Measurements from ENCODE around the gene C11orf24.

The C11orf24 gene

DNA sequence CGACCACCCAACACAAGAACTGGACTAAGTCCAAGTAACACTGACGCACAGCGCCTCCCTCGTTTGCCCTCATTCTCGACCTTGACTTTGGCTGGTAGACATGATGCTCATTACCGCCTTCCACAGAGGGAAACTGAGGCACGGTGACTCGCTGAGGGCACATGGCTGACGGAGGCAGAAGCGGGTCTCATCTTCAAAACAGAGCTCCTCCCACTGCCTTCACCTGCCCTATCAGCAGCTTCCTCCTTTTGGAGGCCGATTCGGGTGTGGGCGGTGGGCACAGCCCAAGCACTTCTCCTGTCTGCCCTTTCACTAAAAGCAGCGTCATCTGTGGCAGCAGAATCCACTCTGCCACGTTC lies 56.7 kb downstream of the C11orf24 start:
- no peak overlapping the region for H3K27ac ChIP-seq (ENCODE audit: insufficient read depth in 1 of 2, low read depth in 1 of 2, low read length in 2 of 2, poor library complexity in 1 of 2, severe bottlenecking in 2 of 2)
- WGBS (ENCODE audit: insufficient coverage): 63% methylated on average over 13 of the region's 15 CpGs
- peak in 2 of 3 donors; percentile 68 to 76 for DNase-seq
- peaks cover 0 to 6% (median 0%) of the 10 kb centered on the region in 5 experiments for H3K27me3 ChIP-seq (replicated peaks in 2 of 5; ENCODE audit: control insufficient read depth in 4 of 5, insufficient read depth in 5 of 5, low read length in 4 of 5)
- POLR2A ChIA-PET: interaction anchor here (1.7 kb wide), 1 partner anchor 10 kb away, joined by 7 read pairs; no protein-coding TSS in a partner anchor
- CTCF ChIA-PET: interaction anchor here (0.8 to 1.6 kb wide), 3 partner anchors 13 to 57 kb away, joined by 3 read pairs; partner anchors contain the start of gene C11orf24
- H3K4me3 ChIP-seq (ENCODE audit: control insufficient read depth in 1 of 7, extremely low read depth in 1 of 7, insufficient read depth in 4 of 7, low read depth in 2 of 7, low read length in 6 of 7): peak overlapping the region in 1 of 7 experiments; percentile 75
- no peaks in the 10 kb centered on the region for H3K9me3 ChIP-seq (ENCODE audit: control extremely low read depth in 1 of 5, control insufficient read depth in 4 of 5, insufficient read depth in 2 of 5, low read depth in 1 of 5, low read length in 4 of 5)
- no peaks in the 10 kb centered on the region for H3K36me3 ChIP-seq (ENCODE audit: control insufficient read depth in 4 of 4, insufficient read depth in 4 of 4, low read length in 3 of 4)
- H3K4me1 ChIP-seq (ENCODE audit: control extremely low read depth in 1 of 4, control insufficient read depth in 4 of 4, insufficient read depth in 4 of 4, low read length in 3 of 4): peaks cover 12 to 42% (median 32%) of the 10 kb centered on the region in 4 experiments

DNA sequence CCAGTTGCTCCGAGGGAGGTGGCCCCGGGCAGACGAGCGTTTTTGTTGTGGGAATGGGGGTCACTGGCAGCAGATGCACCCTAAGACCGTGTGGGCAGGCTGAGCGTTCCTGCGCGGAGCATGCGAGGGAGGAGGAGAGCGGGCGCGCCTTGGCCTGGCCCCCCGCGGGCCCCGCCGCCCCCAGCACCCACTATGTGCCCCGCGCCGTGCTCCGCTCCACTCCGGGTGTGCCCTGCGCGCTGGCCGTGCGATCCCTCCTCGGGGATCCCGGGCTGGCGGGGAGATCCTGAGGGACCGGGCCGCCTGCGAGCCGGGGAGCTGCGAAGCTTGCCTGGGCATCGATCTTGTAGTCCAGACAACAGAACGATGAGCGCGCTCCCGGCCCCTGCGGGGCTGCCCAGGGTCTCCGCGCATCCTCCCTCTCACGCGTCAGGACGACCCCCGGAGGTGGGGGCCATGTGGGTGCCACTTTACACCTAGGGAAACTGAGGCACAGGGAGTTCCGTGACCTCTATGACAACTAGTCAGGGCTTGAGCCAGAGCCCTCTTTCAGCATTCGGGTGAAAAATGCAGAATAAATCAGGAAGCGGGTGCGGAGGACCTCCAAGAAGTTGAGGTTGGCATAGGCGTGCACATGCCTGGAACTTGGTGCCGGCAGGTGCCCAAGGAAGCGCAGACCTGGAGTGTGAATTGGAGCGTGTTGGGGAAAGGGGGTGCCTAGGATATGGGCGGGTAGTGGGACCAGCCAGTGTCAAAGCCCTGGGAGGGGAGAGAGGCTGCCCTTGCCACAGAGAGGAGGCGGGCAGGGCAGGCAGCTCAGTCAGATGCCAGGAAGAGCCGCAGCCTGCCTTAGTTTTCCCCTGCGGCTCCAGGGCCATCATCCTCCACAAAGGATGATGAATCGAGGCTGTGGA lies 57.3 kb downstream of the C11orf24 start:
- Histone ChIP-seq H3K9me3 (ENCODE audit: control extremely low read depth in 1 of 5, control insufficient read depth in 4 of 5, insufficient read depth in 2 of 5, low read depth in 1 of 5, low read length in 4 of 5) (no peaks in the 10 kb centered on the region), H3K27ac (ENCODE audit: insufficient read depth in 1 of 2, low read depth in 1 of 2, low read length in 2 of 2, poor library complexity in 1 of 2, severe bottlenecking in 2 of 2) (peak overlapping the region; percentile 83 to 95), H3K4me1 (ENCODE audit: control extremely low read depth in 1 of 4, control insufficient read depth in 4 of 4, insufficient read depth in 4 of 4, low read length in 3 of 4) (peaks cover 12 to 39% (median 27%) of the 10 kb centered on the region in 4 experiments), H3K4me3 (ENCODE audit: control insufficient read depth in 1 of 7, extremely low read depth in 1 of 7, insufficient read depth in 4 of 7, low read depth in 2 of 7, low read length in 6 of 7) (peak overlapping the region; percentile 62 to 91 (median 75)), H3K27me3 (replicated peaks in 2 of 5; ENCODE audit: control insufficient read depth in 4 of 5, insufficient read depth in 5 of 5, low read length in 4 of 5) (peaks cover 0 to 6% (median 0%) of the 10 kb centered on the region in 5 experiments), H3K36me3 (ENCODE audit: control insufficient read depth in 4 of 4, insufficient read depth in 4 of 4, low read length in 3 of 4) (no peaks in the 10 kb centered on the region)
- ChIA-PET POLR2A (interaction anchor here (1.7 kb wide), 1 partner anchor 11 kb away, joined by 7 read pairs; no protein-coding TSS in a partner anchor), CTCF (interaction anchor here (0.8 to 1.6 kb wide), 3 partner anchors 14 to 58 kb away, joined by 3 read pairs; partner anchors contain the start of gene C11orf24)
- no peak for DNase-seq
- WGBS (ENCODE audit: insufficient coverage): 14% methylated on average over 47 of the region's 58 CpGs

DNA sequence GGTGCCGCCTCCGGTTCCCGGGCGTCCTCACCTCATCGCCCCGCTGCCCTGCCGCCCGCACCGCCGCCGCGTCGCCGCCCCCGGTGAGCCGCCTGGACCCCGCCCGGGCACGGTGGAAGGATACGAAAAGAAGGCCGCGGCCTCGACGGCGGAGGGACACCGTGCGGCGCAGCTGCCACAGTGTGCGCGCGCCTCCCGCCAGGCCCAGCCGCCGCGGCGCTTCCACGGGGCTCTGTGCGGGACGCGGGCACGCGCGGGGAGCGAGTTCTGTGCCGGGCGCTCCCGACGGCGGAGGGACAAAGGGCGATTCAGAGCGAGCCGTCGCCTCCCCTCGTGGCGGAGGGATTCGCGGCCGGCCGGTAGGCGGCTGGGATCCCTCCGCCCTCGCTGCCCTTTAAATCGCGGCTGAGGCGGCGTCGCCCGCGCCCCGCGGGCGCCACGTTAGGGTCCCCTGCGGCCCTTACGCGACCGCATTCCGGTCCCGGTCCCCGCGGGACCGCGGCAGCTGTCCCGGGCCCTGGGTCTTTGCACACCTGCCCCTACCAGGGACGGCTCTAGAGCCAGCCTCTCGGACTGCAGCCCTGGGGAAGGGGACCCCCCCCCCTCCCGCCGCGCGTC lies 58.1 kb downstream of the C11orf24 start:
- POLR2A ChIA-PET: no interaction called here
- Histone ChIP-seq H3K36me3 (ENCODE audit: control insufficient read depth in 4 of 4, insufficient read depth in 4 of 4, low read length in 3 of 4) (no peaks in the 10 kb centered on the region), H3K27me3 (replicated peaks in 2 of 5; ENCODE audit: control insufficient read depth in 4 of 5, insufficient read depth in 5 of 5, low read length in 4 of 5) (peaks cover 0 to 6% (median 0%) of the 10 kb centered on the region in 5 experiments), H3K4me1 (ENCODE audit: control extremely low read depth in 1 of 4, control insufficient read depth in 4 of 4, insufficient read depth in 4 of 4, low read length in 3 of 4) (peaks cover 12 to 47% (median 30%) of the 10 kb centered on the region in 4 experiments), H3K27ac (ENCODE audit: insufficient read depth in 1 of 2, low read depth in 1 of 2, low read length in 2 of 2, poor library complexity in 1 of 2, severe bottlenecking in 2 of 2) (peak overlapping the region; percentile 83 to 95), H3K9me3 (ENCODE audit: control extremely low read depth in 1 of 5, control insufficient read depth in 4 of 5, insufficient read depth in 2 of 5, low read depth in 1 of 5, low read length in 4 of 5) (no peaks in the 10 kb centered on the region), H3K4me3 (ENCODE audit: control insufficient read depth in 1 of 7, extremely low read depth in 1 of 7, insufficient read depth in 4 of 7, low read depth in 2 of 7, low read length in 6 of 7) (peak overlapping the region; percentile 62 to 91 (median 75))
- CTCF ChIA-PET: no interaction called here
- DNase-seq: peak; percentile 97 to 98 (median 97)
- WGBS (ENCODE audit: insufficient coverage): 0% methylated on average over 80 of the region's 90 CpGs

DNA sequence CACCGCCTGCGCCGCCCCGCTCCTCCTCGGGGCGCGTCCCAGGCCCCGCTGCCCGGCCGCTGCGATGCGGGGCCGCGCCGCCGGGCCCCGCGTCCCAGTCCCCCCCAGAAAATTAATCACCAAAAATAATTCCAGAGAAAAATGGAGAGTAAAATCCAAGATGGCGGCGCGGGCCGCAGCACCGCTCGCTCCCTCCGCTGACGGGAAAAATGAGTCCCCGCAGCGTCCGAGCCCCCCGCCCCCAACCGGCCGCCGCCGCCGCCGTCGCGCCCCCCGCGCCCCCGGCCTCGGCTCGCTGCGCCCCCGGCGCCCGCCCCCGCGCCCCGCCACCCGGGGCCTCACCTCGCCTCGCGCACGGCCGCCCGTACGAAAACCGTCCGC lies 58.6 kb downstream of the C11orf24 start, which contains the start of gene KMT5B:
Gene KMT5B, minus strand, starts transcription at position 162 of the 381 bp plus-strand sequence. CDS start 23,220 bp downstream, outside the sequence.
- POLR2A ChIA-PET: no interaction called here
- DNase-seq: peak in 1 of 3 donors; percentile 48
- WGBS (ENCODE audit: insufficient coverage): 0% methylated on average over 13 of the region's 60 CpGs
- Histone ChIP-seq H3K27ac (ENCODE audit: insufficient read depth in 1 of 2, low read depth in 1 of 2, low read length in 2 of 2, poor library complexity in 1 of 2, severe bottlenecking in 2 of 2) (peak within 1 kb of the TSS; percentile 83 to 95), H3K9me3 (ENCODE audit: control extremely low read depth in 1 of 5, control insufficient read depth in 4 of 5, insufficient read depth in 2 of 5, low read depth in 1 of 5, low read length in 4 of 5) (no peaks in the 10 kb centered on the region), H3K36me3 (ENCODE audit: control insufficient read depth in 4 of 4, insufficient read depth in 4 of 4, low read length in 3 of 4) (no peaks in the 10 kb centered on the region), H3K4me1 (ENCODE audit: control extremely low read depth in 1 of 4, control insufficient read depth in 4 of 4, insufficient read depth in 4 of 4, low read length in 3 of 4) (peaks cover 12 to 49% (median 31%) of the 10 kb centered on the region in 4 experiments), H3K27me3 (replicated peaks in 2 of 5; ENCODE audit: control insufficient read depth in 4 of 5, insufficient read depth in 5 of 5, low read length in 4 of 5) (peaks cover 0 to 6% (median 0%) of the 10 kb centered on the region in 5 experiments), H3K4me3 (ENCODE audit: control insufficient read depth in 1 of 7, extremely low read depth in 1 of 7, insufficient read depth in 4 of 7, low read depth in 2 of 7, low read length in 6 of 7) (peak within 1 kb of the TSS; percentile 75 to 91 (median 89))
- CTCF ChIA-PET: no interaction called here

DNA sequence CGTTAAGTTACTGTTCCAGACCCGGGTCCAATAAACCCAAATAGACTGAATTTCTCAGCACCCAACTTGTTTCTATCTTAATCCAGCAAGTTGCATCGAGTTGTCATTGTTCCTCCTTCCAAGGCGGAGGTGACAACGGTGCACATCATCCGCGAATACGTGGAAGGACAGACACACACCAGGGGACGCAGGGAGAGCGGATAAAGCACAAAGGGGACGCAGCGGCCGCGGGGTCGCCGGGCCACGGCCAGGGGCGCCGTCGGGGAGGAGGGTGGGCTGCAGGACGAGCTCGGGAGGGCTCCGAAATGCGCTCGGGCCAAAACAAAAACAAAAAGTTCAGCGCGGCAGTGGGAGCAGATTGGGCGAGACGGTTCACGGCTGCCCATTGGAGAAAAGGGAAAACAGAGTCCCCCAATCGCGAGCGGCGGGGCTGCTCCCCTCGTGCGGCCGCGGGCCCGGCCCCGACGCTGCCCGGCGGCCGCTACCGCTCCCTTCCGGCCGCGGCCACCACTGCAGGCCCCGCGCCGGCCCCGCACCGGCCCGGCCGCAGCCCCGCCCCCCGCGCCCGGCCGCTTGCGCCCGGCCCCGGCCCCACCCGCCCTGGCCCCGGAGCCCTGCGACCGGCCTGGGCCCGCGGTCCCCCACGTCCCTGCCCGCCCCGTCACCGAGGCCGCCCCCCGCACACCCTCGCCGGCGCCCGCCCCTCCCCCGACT lies 59.2 kb downstream of the C11orf24 start:
- H3K27me3 ChIP-seq (replicated peaks in 2 of 5; ENCODE audit: control insufficient read depth in 4 of 5, insufficient read depth in 5 of 5, low read length in 4 of 5): peaks cover 0 to 6% (median 0%) of the 10 kb centered on the region in 5 experiments
- H3K9me3 ChIP-seq (ENCODE audit: control extremely low read depth in 1 of 5, control insufficient read depth in 4 of 5, insufficient read depth in 2 of 5, low read depth in 1 of 5, low read length in 4 of 5): no peaks in the 10 kb centered on the region
- peak overlapping the region; percentile 72 to 91 (median 89) for H3K4me3 ChIP-seq (ENCODE audit: control insufficient read depth in 1 of 7, extremely low read depth in 1 of 7, insufficient read depth in 4 of 7, low read depth in 2 of 7, low read length in 6 of 7)
- WGBS (ENCODE audit: insufficient coverage): under 1% methylated on average over 55 of the region's 80 CpGs
- H3K27ac ChIP-seq (ENCODE audit: insufficient read depth in 1 of 2, low read depth in 1 of 2, low read length in 2 of 2, poor library complexity in 1 of 2, severe bottlenecking in 2 of 2): peak overlapping the region; percentile 83 to 95
- DNase-seq: peak; percentile 76 to 87 (median 86)
- no peaks in the 10 kb centered on the region for H3K36me3 ChIP-seq (ENCODE audit: control insufficient read depth in 4 of 4, insufficient read depth in 4 of 4, low read length in 3 of 4)
- H3K4me1 ChIP-seq (ENCODE audit: control extremely low read depth in 1 of 4, control insufficient read depth in 4 of 4, insufficient read depth in 4 of 4, low read length in 3 of 4): peaks cover 12 to 49% (median 31%) of the 10 kb centered on the region in 4 experiments
- CTCF ChIA-PET: interaction anchor here (1.5 kb wide), 1 partner anchor 84 kb away, joined by 5 read pairs; no protein-coding TSS in a partner anchor
- POLR2A ChIA-PET: no interaction called here

DNA sequence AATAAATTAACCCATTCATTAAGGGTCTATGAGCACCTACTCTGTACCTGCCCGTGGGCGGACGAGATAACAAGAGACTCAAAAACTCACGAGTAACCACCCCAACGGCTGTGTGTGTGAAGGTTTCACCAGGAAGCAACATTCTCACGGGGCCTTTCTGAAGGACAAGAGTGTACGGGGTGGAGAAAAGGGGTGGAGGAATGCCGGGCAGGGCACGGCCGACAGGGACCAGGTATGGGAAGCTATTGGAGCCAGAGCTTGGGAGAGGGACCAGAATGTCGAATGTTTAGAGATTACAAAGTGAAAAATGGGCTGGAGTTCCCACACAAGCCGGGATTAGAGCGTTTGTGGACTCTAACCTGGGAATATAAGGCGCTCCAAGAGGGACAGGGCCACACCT lies 60.2 kb downstream of the C11orf24 start:
- Histone ChIP-seq H3K4me3 (ENCODE audit: control insufficient read depth in 1 of 7, extremely low read depth in 1 of 7, insufficient read depth in 4 of 7, low read depth in 2 of 7, low read length in 6 of 7) (peak overlapping the region in 6 of 7 experiments; percentile 75 to 91 (median 89)), H3K4me1 (ENCODE audit: control extremely low read depth in 1 of 4, control insufficient read depth in 4 of 4, insufficient read depth in 4 of 4, low read length in 3 of 4) (peaks cover 12 to 49% (median 31%) of the 10 kb centered on the region in 4 experiments), H3K27me3 (replicated peaks in 2 of 5; ENCODE audit: control insufficient read depth in 4 of 5, insufficient read depth in 5 of 5, low read length in 4 of 5) (peaks cover 0 to 6% (median 0%) of the 10 kb centered on the region in 5 experiments), H3K9me3 (ENCODE audit: control extremely low read depth in 1 of 5, control insufficient read depth in 4 of 5, insufficient read depth in 2 of 5, low read depth in 1 of 5, low read length in 4 of 5) (no peaks in the 10 kb centered on the region), H3K27ac (ENCODE audit: insufficient read depth in 1 of 2, low read depth in 1 of 2, low read length in 2 of 2, poor library complexity in 1 of 2, severe bottlenecking in 2 of 2) (no peak overlapping the region), H3K36me3 (ENCODE audit: control insufficient read depth in 4 of 4, insufficient read depth in 4 of 4, low read length in 3 of 4) (no peaks in the 10 kb centered on the region)
- ChIA-PET CTCF (interaction anchor here (0.6 to 1.5 kb wide), 6 partner anchors 18 to 298 kb away, joined by 3 to 6 read pairs (median 5); no protein-coding TSS in a partner anchor), POLR2A (no interaction called here)
- no peak for DNase-seq
- 53% methylated on average over 14 of the region's 14 CpGs for WGBS (ENCODE audit: insufficient coverage)
